GM19351 (cell line): ENCODE results near the gene KATNAL1.
A peak's percentile ranks its signal among the peaks of the same experiment; 100 is the strongest.

Source experiments
- ATAC-seq: cut with Tn5 transposase; IDR thresholded peaks from one replicate; pipeline ENCODE4 v1.9.1; 2021; ENCODE audit warnings: mild to moderate bottlenecking, moderate library complexity; ENCODE audit not compliant: unreplicated experiment

The KATNAL1 gene

GRCh38 chr13:30333616-30334015 lies 26.3 kb upstream of the KATNAL1 start:
- no peak for ATAC-seq

GRCh38 chr13:30332456-30333143 lies 25.2 kb upstream of the KATNAL1 start:
- peak; percentile 61 for ATAC-seq

GRCh38 chr13:30331331-30331771 lies 24.0 kb upstream of the KATNAL1 start:
- no peak for ATAC-seq

- ATAC-seq: no peak
These were observed 21.7 kb upstream of the KATNAL1 start for GRCh38 chr13:30329009-30329585.

GRCh38 chr13:30325668-30326067 lies 18.3 kb upstream of the KATNAL1 start:
- ATAC-seq: peak; percentile 58

- no peak for ATAC-seq
These were observed 16.2 kb upstream of the KATNAL1 start for GRCh38 chr13:30323524-30323923.

GRCh38 chr13:30322428-30322827 lies 15.1 kb upstream of the KATNAL1 start:
- ATAC-seq: no peak

GRCh38 chr13:30321256-30321655 lies 13.9 kb upstream of the KATNAL1 start:
- ATAC-seq: no peak

GRCh38 chr13:30319655-30320054 lies 12.3 kb upstream of the KATNAL1 start:
- ATAC-seq: no peak

GRCh38 chr13:30319130-30319529 lies 11.8 kb upstream of the KATNAL1 start:
- ATAC-seq: no peak

GRCh38 chr13:30318026-30318425 lies 10.7 kb upstream of the KATNAL1 start:
- ATAC-seq: no peak

GRCh38 chr13:30314562-30314961 lies 7.2 kb upstream of the KATNAL1 start:
- no peak for ATAC-seq

GRCh38 chr13:30314069-30314468 lies 6.7 kb upstream of the KATNAL1 start:
- ATAC-seq: no peak

GRCh38 chr13:30313311-30313710 lies 6.0 kb upstream of the KATNAL1 start:
- ATAC-seq: no peak

- ATAC-seq: no peak
These were observed 5.6 kb upstream of the KATNAL1 start for GRCh38 chr13:30312904-30313303.

GRCh38 chr13:30308548-30308947 lies 1.2 kb upstream of the KATNAL1 start:
- no peak for ATAC-seq

- no peak for ATAC-seq
These were observed 580 bp upstream of the KATNAL1 start for GRCh38 chr13:30307971-30308290.

GRCh38 chr13:30306762-30307193 lies 573 bp downstream of the KATNAL1 start:
- peak; percentile 81 for ATAC-seq

- no peak for ATAC-seq
These were observed 1.8 kb downstream of the KATNAL1 start for GRCh38 chr13:30305456-30305970.

GRCh38 chr13:30303269-30303668 lies 4.1 kb downstream of the KATNAL1 start:
- ATAC-seq: no peak

- ATAC-seq: no peak
These were observed 5.5 kb downstream of the KATNAL1 start for GRCh38 chr13:30301827-30302226.

- ATAC-seq: no peak
These were observed 6.8 kb downstream of the KATNAL1 start for GRCh38 chr13:30300596-30300995.

GRCh38 chr13:30299786-30300185 lies 7.6 kb downstream of the KATNAL1 start:
- ATAC-seq: no peak
